A549 treated with ZK216348 at 1 μM for 4 hours (cell line): ENCODE measurements around the gene RAB4B. TPM values are rescaled to one million over a fixed set of nuclear protein-coding genes. Genes with fewer than 3 reads are reported as not detected.

Source experiments
- total RNA-seq: library from RNA; stranded (reverse); fragments of 200-300 nt; extraction: Qiagen RNA extraction; gene quantifications from 5 replicates; pipeline ENCODE4 v1.2.3, GENCODE V29; 2022; ENCODE audit warnings: low read depth

Gene RAB4B, protein sequence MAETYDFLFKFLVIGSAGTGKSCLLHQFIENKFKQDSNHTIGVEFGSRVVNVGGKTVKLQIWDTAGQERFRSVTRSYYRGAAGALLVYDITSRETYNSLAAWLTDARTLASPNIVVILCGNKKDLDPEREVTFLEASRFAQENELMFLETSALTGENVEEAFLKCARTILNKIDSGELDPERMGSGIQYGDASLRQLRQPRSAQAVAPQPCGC
- 11.4 to 20.7 TPM (median 18.1 TPM) in 5 replicates for total RNA-seq

GRCh38 chr19:40777937-40778705 is at the start of gene RAB4B:
TSS of gene RAB4B (plus strand) at chr19:40778247. CDS start at chr19:40778376, 129 bp downstream.

DNA sequence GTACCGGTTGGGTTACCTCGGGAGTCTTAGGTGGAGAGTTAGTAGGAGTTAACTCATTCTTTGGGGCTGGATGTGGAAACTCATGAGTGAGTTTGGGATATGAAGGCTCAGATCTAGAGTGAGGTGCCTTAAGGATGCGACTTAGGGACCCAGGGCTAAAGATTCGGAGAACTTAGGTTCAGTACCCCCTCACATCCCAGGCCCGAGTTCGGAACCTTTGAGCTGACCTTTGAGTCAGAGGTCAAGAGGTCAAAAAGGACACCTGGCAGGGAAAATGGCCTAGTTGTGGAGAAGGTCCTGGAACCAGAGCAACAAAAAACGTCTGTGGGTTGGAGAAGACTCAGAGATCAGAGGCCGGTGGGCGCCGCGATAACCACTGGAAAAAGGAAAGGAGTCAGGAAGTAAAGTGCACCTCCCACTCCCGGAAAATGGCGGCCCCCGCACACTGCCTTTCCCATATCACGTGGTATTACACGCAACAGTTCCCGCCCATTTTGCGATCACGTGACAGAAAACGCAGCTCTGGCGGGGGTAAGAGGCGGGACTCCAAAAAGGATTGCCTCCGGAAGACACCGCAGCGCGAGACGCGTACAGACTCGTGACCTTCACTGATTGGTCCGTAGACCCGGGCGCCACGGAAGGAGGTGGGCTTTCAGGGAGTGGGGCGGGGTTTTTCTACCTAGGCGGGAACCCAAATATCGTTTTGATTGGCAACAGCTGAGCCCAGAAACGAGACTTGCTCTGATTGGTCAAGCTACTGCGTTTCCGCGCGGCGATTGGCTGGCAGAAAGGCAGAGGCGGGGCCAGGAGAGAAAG is 27.8 kb upstream of the RAB4B start, which contains the start of gene ACTMAP:
ACTMAP (minus strand) TSS at position 420 of the 816 bp plus-strand sequence. CDS start 674 bp downstream, outside the sequence.

GRCh38 chr19:40750874-40751537 is 27.0 kb upstream of the RAB4B start, which contains the start of gene SNRPA:
TSS of gene SNRPA (plus strand) at chr19:40751203. CDS start at chr19:40751409, 206 bp downstream.

DNA sequence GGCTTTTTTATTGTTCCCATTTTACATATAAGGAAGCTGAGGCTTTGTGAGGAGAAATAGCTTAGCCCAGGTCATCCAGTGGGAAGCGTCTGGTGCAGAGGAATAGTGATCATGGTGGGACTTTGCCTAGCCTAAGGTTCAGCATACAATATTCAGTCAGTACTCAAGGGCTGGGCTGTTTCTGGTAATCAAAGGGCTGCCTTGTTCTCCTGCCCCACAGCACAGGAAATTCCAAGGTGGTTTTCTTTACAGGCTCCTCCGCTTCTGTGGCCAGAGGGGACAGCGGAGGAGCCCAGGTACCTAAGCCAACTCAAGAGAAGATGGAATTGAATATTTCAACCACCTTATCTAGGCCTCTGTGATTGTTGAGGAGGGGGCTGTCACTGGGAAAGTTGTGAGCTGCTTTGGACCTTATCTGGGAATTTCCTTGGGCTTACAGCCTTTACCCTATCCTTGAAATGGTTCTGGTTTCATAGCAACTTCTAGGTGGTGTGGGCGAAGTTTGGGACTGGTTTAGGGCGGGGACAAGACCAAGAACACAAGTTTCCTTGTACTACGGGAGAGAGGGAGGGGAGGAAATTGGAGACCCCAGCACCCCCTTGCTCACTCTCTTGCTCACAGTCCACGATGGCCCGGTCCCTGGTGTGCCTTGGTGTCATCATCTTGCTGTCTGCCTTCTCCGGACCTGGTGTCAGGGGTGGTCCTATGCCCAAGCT is 3.0 kb upstream of the RAB4B start, which contains the start of gene MIA:
MIA (plus strand) TSS at position 606 of the 716 bp plus-strand sequence; CDS start at position 628, 22 bp downstream.

DNA sequence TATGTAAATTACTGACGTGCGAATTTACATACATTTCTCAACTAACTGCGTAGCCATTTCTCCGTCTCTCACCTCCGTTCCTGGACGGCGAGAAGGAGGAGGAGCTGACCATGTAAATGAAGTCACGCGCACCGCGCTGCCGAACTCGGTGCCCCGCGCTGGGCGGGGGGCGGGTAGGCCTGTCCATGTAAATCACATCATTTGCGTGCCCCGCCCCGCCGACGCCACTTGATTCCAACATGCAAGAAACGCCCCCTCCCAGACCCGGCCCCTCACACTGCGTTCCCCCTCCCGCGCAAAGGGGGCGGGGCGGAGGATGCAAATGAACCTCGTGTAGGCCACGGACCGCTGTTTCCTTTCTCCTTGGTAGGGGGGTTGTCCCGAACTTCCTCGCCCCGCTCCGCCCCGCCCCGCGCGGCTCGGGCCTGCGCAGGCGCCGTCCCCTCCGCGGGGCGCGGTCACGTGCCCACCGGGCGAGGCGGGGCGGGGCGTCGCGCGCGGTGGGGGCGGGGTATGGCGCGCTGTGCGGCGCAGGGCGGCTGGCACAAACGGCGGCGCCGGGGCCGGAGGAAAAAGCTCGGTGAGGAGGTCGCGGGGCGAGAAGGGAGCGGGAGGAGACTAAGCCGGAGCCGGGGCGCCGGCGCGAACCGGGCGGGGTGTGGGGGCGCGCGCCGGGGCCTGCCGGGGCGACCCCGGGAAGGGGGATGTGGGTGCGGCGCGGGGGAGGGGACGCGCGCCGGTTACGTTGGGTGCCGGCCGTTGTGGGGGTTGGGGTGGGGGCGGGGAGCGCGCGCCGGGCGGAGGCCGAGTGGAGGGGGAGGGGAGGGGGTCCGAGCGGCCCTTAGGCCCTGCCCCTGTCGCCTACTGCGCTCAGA is 20.9 kb downstream of the RAB4B start, which contains the start of gene EGLN2:
EGLN2 (plus strand) TSS at position 509 of the 875 bp plus-strand sequence. CDS start 1,382 bp downstream, outside the sequence.

Other genes starting within 250 kb of the RAB4B start
- gene SHKBP1, start 201.4 kb upstream of the RAB4B start, total RNA-seq, result 81.7 to 154 TPM (median 141 TPM) in 5 replicates
- 31.7 to 70.4 TPM (median 60.7 TPM) in 5 replicates for gene LTBP4, start 176.9 kb upstream of the RAB4B start, total RNA-seq
- gene NUMBL, start 87.6 kb upstream of the RAB4B start, total RNA-seq, result 42.3 to 77.6 TPM (median 74.4 TPM) in 5 replicates
- gene COQ8B, start 61.4 kb upstream of the RAB4B start, total RNA-seq, result 53.2 to 88.6 TPM (median 87.2 TPM) in 5 replicates
- 18.3 to 29.6 TPM (median 27.3 TPM) in 5 replicates for gene ITPKC, start 61.1 kb upstream of the RAB4B start, total RNA-seq
- gene ACTMAP, start 27.8 kb upstream of the RAB4B start, total RNA-seq, result 13.2 to 20.0 TPM (median 18.7 TPM) in 5 replicates
- 153 to 193 TPM (median 158 TPM) in 5 replicates for gene SNRPA, start 27.0 kb upstream of the RAB4B start, total RNA-seq
- gene MIA, start 2.7 kb upstream of the RAB4B start, total RNA-seq, result not detected in 5 replicates
- 59.6 to 101 TPM (median 96.2 TPM) in 5 replicates for gene EGLN2, start 20.9 kb downstream of the RAB4B start, total RNA-seq
- gene CYP2A6, start 72.2 kb downstream of the RAB4B start, total RNA-seq, result not detected in 5 replicates
- not detected in 5 replicates for gene CYP2A7, start 104.0 kb downstream of the RAB4B start, total RNA-seq
- gene CYP2B6, start 213.0 kb downstream of the RAB4B start, total RNA-seq, result not detected in 5 replicates